AG04449 (cell line): ENCODE data around the gene MS4A2.
"Not testable (repeated sequence)": the region's sequence is repeated elsewhere in the genome, so short reads cannot be mapped to it uniquely, and the experiment has no call there.

Experiments used
- CTCF ChIA-PET: fragments of 350-600 bp; formaldehyde crosslinking; extraction: SDS; loops from one replicate; lab custom pipeline; 2021; ENCODE audit warnings: antibody characterized with exemption; lab: Yijun Ruan, JAX
- POLR2A ChIA-PET: fragments of 400-600, 350-600 bp; formaldehyde crosslinking; extraction: SDS; loops from one replicate; lab custom pipeline; 2020; ENCODE audit warnings: antibody characterized with exemption, inconsistent platforms; lab: Yijun Ruan, JAX
- DNase-seq: peaks from one replicate; pipeline ENCODE4 v3.0.0-alpha.2; 2010; ENCODE audit warnings: low read depth, low spot score
- H3K4me3 ChIP-seq: 2 replicates; pipeline ENCODE4 v1.5.1; 2011; ENCODE audit warnings: low read depth, mild to moderate bottlenecking, control low read depth, low read length
- CTCF ChIP-seq: IDR thresholded peaks from one replicate; pipeline ENCODE4 v1.5.1; 2011; ENCODE audit warnings: mild to moderate bottlenecking, moderate library complexity, low read length, control low read depth, inconsistent platforms; ENCODE audit not compliant: insufficient read depth; ENCODE audit errors: missing control alignments

MS4A2 gene

DNA sequence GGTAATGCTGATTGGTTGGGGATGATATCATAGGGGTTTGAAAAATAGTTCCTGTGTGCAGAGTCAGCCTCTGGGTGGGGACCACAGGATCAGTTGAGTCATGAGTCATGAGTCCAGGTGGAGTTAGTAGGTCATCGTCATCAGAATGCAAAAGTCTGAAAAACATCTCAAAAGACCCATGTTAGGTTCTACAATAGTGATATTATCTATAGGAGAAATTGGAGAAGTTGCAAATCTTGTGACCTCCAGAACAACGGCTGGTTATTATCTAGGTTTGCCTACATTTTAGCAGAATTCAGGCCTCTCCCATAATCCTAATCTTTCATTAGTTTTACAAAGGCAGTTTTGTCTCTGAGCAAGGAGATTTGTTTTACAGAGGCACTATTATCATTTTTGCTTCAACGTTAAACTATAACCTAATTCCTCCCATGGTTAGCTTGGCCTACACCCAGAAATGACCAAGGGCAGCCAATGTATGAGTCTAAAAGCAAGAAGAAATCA is 38.9 kb downstream of the MS4A2 start:
- ChIA-PET CTCF (no interaction called here), POLR2A (no interaction called here)
- H3K4me3 ChIP-seq: no peak overlapping the region
- no peak for DNase-seq
- TF ChIP-seq CTCF: no peak

DNA sequence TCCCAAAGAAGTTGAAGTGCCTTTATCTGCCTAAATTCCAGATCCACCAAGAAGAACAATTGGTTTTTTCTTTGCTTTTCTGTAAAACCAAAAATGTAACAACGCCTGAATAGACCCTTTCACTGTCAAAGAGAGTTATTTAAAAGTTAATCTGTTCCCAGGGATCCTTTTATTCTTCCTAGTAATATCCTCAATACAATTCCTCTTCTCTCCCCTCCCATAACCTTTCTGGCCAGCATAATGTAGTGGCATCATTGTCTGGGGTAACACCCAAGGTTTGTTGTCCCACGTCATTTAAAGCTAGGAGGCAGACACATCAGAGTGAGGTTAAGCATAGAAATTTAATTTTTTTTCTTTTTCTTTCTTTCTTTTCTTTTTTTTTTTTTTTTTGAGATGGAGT is 39.9 kb downstream of the MS4A2 start:
- no peak for TF ChIP-seq CTCF
- ChIA-PET POLR2A (no interaction called here), CTCF (no interaction called here)
- no peak for DNase-seq
- H3K4me3 ChIP-seq: no peak overlapping the region

- DNase-seq, H3K4me3 ChIP-seq, CTCF ChIA-PET, POLR2A ChIA-PET: not testable (repeated sequence)
Measured at GRCh38 chr11:60128866-60129265, 40.4 kb downstream of the MS4A2 start.

- POLR2A ChIA-PET: no interaction called here
- H3K4me3 ChIP-seq: no peak overlapping the region
- DNase-seq: no peak
- CTCF ChIA-PET: no interaction called here
- TF ChIP-seq CTCF: no peak
Measured at GRCh38 chr11:60129853-60130252, 41.4 kb downstream of the MS4A2 start.

DNA sequence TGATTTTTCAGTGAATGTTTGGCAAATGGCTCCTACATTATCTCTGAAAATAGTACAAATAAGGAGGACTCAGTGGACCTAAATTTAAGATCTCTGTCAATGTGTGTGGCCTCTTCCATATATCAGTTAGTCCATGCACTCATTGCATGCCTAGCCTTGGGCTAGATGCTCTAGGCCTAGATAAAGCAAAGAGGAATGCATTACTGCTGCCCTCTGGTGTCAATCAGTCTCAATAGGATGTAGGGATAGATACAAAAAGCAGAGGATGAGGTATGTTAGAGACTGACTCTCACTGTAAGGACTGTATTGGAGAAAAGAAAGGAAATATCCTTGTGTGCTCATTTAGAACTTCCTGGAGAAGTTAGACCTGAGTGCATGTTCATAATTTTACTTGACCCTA is 42.0 kb downstream of the MS4A2 start:
- no peak for DNase-seq
- CTCF ChIA-PET: no interaction called here
- POLR2A ChIA-PET: no interaction called here
- TF ChIP-seq CTCF: no peak
- no peak overlapping the region for H3K4me3 ChIP-seq

DNA sequence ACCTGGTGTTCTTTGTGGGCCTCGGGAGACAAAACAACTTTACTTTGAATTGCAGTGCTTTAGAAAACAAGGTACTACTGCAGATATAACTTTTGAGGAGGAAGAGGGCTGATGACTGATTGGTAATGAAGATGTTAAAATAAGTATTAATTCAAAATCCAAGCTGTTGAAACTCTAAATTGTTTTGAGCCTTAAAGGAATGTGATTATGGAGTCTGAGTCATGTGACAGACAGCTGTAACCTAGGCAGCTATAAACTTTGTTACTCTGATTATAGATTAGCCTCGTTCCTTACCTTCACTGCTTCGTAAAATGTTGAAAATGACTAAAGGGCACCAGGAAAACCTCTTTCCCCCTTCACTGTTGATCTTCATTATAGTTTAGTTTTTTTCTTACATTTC is 43.4 kb downstream of the MS4A2 start:
- CTCF ChIA-PET: no interaction called here
- POLR2A ChIA-PET: no interaction called here
- no peak overlapping the region for H3K4me3 ChIP-seq
- no peak for DNase-seq
- no peak for TF ChIP-seq CTCF

DNA sequence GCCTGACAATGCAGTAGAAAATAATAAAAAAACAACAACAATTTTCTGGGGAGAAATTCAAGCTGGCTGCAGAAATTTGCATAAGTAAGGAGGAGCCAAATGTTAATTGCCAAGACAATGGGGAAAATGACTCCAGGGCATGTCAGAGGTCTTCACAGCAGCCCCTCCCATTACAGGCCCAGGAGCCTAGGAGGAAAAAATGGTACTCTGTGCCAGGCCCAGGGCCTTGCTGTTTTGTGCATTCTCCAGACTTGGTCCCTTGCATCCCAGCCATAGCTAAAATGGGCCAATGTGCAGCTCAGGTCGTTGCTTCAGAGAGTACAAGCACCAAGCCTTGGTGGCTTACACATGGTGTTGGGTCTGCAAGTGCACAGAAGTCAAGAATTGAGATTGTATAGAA is 45.5 kb downstream of the MS4A2 start:
- no peak for DNase-seq
- POLR2A ChIA-PET: no interaction called here
- CTCF ChIA-PET: no interaction called here
- TF ChIP-seq CTCF: no peak
- no peak overlapping the region for H3K4me3 ChIP-seq
